CD4-positive, alpha-beta memory T cell (primary cell): ENCODE measurements around the gene PCDHGB6. TPM values are rescaled to one million over a fixed set of nuclear protein-coding genes. Genes with fewer than 3 reads are reported as not detected.
"Not testable (repeated sequence)": the region's sequence is repeated elsewhere in the genome, so short reads cannot be mapped to it uniquely, and the experiment has no call there.

Experiments used
- CTCF ChIA-PET: fragments of 350-600 bp; sonication (Branson Sonifier 250); formaldehyde crosslinking; loops from one replicate; lab custom pipeline; 2021; ENCODE audit warnings: inconsistent platforms; ENCODE audit not compliant: partially characterized antibody; lab: Charles Lee
- POLR2A ChIA-PET: fragments of 350-600 bp; sonication (Branson Sonifier 250); formaldehyde crosslinking; loops from one replicate; lab custom pipeline; 2021; ENCODE audit not compliant: partially characterized antibody; lab: Charles Lee
- DNase-seq, 5 donors: peaks; one replicate each; pipeline versions ENCODE4 v3.0.0 to v3.0.0-alpha.2; 2020 to 2022; ENCODE audit warnings: mixed read lengths in 1 of 5
- H3K27ac ChIP-seq: one replicate; pipeline ENCODE4 v1.7.0; 2013; ENCODE audit warnings: low read depth, low read length
- H3K27me3 ChIP-seq: 2 replicates; pipeline ENCODE4 v1.7.0; 2013; ENCODE audit warnings: mild to moderate bottlenecking, low read length, moderate library complexity; ENCODE audit not compliant: insufficient read depth
- H3K36me3 ChIP-seq: 2 replicates; pipeline ENCODE4 v1.7.0; 2013; ENCODE audit warnings: mild to moderate bottlenecking, low read length, moderate library complexity; ENCODE audit not compliant: insufficient read depth
- H3K4me1 ChIP-seq: 2 replicates; pipeline ENCODE4 v1.7.0; 2013; ENCODE audit warnings: mild to moderate bottlenecking, low read length, moderate library complexity; ENCODE audit not compliant: insufficient read depth
- H3K4me3 ChIP-seq, 2 donors: one replicate each; pipeline ENCODE4 v1.7.0; 2013; ENCODE audit warnings: low read length in 2 of 2, mild to moderate bottlenecking in 1 of 2
- H3K9me3 ChIP-seq, 2 donors: one replicate each; pipeline ENCODE4 v1.7.0; 2013; ENCODE audit warnings: low read length in 2 of 2, control low read depth in 1 of 2; ENCODE audit not compliant: control insufficient read depth in 1 of 2
- H3K27ac Mint-ChIP-seq, 7 donors: one replicate each; pipeline ENCODE4 v1.8.0; 2020 to 2021; ENCODE audit warnings: mixed read lengths in 7 of 7, mild to moderate bottlenecking in 6 of 7, inconsistent platforms in 3 of 7, moderate library complexity in 3 of 7
- H3K27me3 Mint-ChIP-seq, 2 donors: one replicate each; pipeline ENCODE4 v1.8.0; 2020 to 2021; ENCODE audit warnings: mixed read lengths in 2 of 2
- H3K36me3 Mint-ChIP-seq, 2 donors: one replicate each; pipeline ENCODE4 v1.8.0; 2020 to 2021; ENCODE audit warnings: mixed read lengths in 2 of 2, inconsistent platforms in 1 of 2, mild to moderate bottlenecking in 1 of 2
- H3K4me1 Mint-ChIP-seq, 4 donors: one replicate each; pipeline ENCODE4 v1.8.0; 2020 to 2021; ENCODE audit warnings: mixed read lengths in 4 of 4, mild to moderate bottlenecking in 1 of 4
- H3K4me3 Mint-ChIP-seq, 8 donors: one replicate each; pipeline ENCODE4 v1.8.0; 2020 to 2021; ENCODE audit warnings: mixed read lengths in 8 of 8, mild to moderate bottlenecking in 7 of 8, moderate library complexity in 6 of 8, inconsistent platforms in 3 of 8
- H3K9me3 Mint-ChIP-seq, 8 donors: one replicate each; pipeline ENCODE4 v1.8.0; 2020 to 2021; ENCODE audit warnings: mixed read lengths in 8 of 8, mild to moderate bottlenecking in 5 of 8, inconsistent platforms in 3 of 8, moderate library complexity in 1 of 8
- intact Hi-C: fragments of 100-400 bp; cut with micrococcal nuclease; formaldehyde crosslinking; loops from one replicate; pipeline ENCODE4 v1.15.1; 2023
- polyA plus RNA-seq, 2 donors: library from polyadenylated mRNA; unstranded; fragments of 300-500 nt; fragmentation: Illumina TruSeq; gene quantifications; one replicate each; pipeline ENCODE4 v1.2.3, GENCODE V29; 2021
- total RNA-seq, 2 experiments: library from RNA; stranded (reverse); gene quantifications; one replicate each; pipeline ENCODE4 v1.2.3, GENCODE V29; 2021

PCDHGB6 gene
- total and polyA plus RNA-seq, 4 experiments from 2014 or later = 0.11 to 0.26 (median 0.22) TPM; not detected in 1

DNA sequence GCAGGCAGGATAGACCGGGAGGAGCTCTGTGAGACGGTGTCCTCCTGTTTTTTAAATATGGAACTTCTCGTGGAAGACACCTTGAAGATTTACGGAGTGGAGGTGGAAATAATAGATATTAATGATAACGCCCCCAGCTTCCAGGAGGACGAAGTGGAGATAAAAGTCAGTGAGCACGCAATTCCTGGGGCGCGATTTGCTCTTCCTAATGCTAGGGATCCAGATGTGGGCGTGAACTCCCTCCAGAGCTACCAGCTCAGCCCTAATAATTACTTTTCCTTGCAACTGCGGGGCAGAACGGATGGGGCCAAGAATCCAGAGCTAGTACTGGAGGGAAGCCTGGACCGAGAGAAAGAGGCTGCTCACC lies 13.7 kb downstream of the PCDHGB6 start:
- CTCF ChIA-PET = interaction anchor here (0.7 to 2.3 kb wide), 8 partner anchors 9 to 136 kb away, joined by 3 to 18 read pairs (median 6); partner anchors contain the start of genes PCDHGA10, PCDHGA12 and TAF7
- Mint-ChIP-seq H3K27ac (peak overlapping the region in 4 of 7 donors; percentile 37 to 84 (median 78)), H3K27me3 (peaks cover 53 to 63% of the 10 kb centered on the region in 2 donors), H3K9me3 (peaks cover 4 to 70% (median 56%) of the 10 kb centered on the region in 8 donors), H3K4me3 (peak overlapping the region in 7 of 8 donors; percentile 46 to 83 (median 79)), H3K4me1 (peaks cover 0 to 11% (median 3%) of the 10 kb centered on the region in 4 donors), H3K36me3 (peaks cover 19 to 25% of the 10 kb centered on the region in 2 donors)
- Histone ChIP-seq H3K27ac (no peak overlapping the region), H3K4me1 (peaks cover 8% of the 10 kb centered on the region), H3K9me3 (peaks cover 0 to 4% of the 10 kb centered on the region in 2 donors), H3K36me3 (no peaks in the 10 kb centered on the region), H3K4me3 (peak overlapping the region in 1 of 2 donors; percentile 33), H3K27me3 (peaks cover 36% of the 10 kb centered on the region)
- intact Hi-C loops = no loop called here
- DNase-seq = no peak
- POLR2A ChIA-PET = interaction anchor here (1.3 kb wide), 1 partner anchor 143 kb away, joined by 4 read pairs; no protein-coding TSS in a partner anchor

DNA sequence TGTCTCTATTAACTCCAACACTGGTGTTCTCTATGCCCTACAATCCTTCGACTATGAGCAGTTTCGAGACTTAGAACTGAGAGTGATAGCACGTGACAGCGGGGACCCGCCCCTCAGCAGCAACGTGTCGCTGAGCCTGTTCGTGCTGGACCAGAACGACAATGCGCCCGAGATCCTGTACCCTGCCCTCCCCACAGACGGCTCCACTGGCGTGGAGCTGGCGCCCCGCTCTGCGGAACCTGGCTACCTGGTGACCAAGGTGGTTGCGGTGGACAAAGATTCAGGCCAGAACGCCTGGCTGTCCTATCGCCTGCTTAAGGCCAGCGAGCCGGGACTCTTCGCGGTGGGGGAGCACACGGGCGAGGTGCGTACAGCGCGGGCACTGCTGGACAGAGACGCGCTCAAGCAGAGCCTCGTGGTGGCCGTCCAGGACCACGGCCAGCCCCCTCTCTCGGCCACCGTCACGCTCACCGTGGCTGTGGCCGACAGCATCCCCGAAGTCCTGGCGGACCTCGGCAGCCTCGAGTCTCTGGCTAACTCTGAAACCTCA lies 15.0 kb downstream of the PCDHGB6 start:
- Mint-ChIP-seq H3K27me3 (peaks cover 57 to 64% of the 10 kb centered on the region in 2 donors), H3K9me3 (peaks cover 4 to 77% (median 60%) of the 10 kb centered on the region in 8 donors), H3K36me3 (peaks cover 23 to 26% of the 10 kb centered on the region in 2 donors), H3K4me3 (peak overlapping the region in 3 of 8 donors; percentile 13 to 78 (median 37)), H3K4me1 (peaks cover 0 to 11% (median 2%) of the 10 kb centered on the region in 4 donors), H3K27ac (peak overlapping the region in 1 of 7 donors; percentile 84)
- H3K36me3 ChIP-seq = no peaks in the 10 kb centered on the region
- H3K27ac ChIP-seq = no peak overlapping the region
- intact Hi-C loops = no loop called here
- ChIA-PET CTCF (no interaction called here), POLR2A (no interaction called here)
- H3K27me3 ChIP-seq = peaks cover 36% of the 10 kb centered on the region
- no peak for DNase-seq
- H3K4me3 ChIP-seq = no peak overlapping the region
- H3K9me3 ChIP-seq = peaks cover 0 to 4% of the 10 kb centered on the region in 2 donors
- peaks cover 8% of the 10 kb centered on the region for H3K4me1 ChIP-seq

DNA sequence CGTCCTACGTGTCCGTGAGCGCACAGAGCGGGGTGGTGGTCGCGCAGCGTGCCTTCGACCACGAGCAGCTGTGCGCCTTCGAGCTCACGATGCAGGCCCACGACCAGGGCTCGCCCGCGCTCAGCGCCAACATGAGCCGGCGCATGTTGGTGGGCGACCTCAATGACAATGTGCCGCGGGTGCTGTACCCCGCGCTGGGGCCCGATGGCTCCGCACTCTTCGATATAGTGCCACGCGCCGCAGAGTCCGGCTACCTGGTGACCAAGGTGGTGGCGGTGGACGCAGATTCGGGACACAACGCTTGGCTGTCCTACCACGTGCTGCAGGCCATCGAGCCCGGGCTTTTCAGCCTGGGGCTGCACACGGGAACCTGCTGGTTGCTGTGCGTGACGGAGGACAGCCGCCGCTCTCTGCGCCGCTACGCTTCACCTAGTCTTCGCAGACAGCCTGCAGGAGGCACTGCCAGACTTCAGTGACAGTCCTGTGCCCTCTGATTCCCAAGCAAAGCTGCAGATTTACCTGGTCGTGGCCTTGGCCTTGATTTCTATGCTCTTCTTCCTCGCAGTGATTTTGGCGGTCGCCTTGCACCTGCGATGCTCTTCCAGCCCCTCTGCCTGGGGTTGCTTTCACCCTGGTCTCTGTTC lies 20.1 kb downstream of the PCDHGB6 start:
- Mint-ChIP-seq H3K9me3 (peaks cover 0 to 73% (median 50%) of the 10 kb centered on the region in 8 donors), H3K4me1 (peaks cover 5 to 17% (median 6%) of the 10 kb centered on the region in 4 donors), H3K36me3 (peaks cover 13 to 22% of the 10 kb centered on the region in 2 donors), H3K27me3 (peaks cover 45 to 51% of the 10 kb centered on the region in 2 donors), H3K4me3 (no peak overlapping the region), H3K27ac (peak overlapping the region in 1 of 7 donors; percentile 78)
- H3K4me3 ChIP-seq = no peak overlapping the region
- no peak for DNase-seq
- H3K27me3 ChIP-seq = peaks cover 10% of the 10 kb centered on the region
- H3K36me3 ChIP-seq = no peaks in the 10 kb centered on the region
- peaks cover 0 to 5% of the 10 kb centered on the region in 2 donors for H3K9me3 ChIP-seq
- ChIA-PET POLR2A (no interaction called here), CTCF (no interaction called here)
- no peaks in the 10 kb centered on the region for H3K4me1 ChIP-seq
- H3K27ac ChIP-seq = no peak overlapping the region
- intact Hi-C loops = no loop called here

DNA sequence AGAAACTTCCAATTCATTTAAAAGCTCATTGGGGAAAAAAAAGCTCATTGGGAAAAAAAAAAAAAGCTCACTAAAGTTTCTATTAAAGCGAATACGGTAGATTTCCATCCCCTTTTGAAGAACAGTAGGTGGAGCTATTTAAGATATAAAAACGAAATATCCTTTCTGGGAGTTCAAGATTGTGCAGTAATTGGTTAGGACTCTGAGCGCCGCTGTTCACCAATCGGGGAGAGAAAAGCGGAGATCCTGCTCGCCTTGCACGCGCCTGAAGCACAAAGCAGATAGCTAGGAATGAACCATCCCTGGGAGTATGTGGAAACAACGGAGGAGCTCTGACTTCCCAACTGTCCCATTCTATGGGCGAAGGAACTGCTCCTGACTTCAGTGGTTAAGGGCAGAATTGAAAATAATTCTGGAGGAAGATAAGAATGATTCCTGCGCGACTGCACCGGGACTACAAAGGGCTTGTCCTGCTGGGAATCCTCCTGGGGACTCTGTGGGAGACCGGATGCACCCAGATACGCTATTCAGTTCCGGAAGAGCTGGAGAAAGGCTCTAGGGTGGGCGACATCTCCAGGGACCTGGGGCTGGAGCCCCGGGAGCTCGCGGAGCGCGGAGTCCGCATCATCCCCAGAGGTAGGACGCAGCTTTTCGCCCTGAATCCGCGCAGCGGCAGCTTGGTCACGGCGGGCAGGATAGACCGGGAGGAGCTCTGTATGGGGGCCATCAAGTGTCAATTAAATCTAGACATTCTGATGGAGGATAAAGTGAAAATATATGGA lies 22.7 kb downstream of the PCDHGB6 start, which contains the start of gene PCDHGA12:
TSS of gene PCDHGA12 (plus strand) at position 176 of the 782 bp plus-strand sequence. CDS start at position 429, 253 bp downstream.
- peaks cover 14% of the 10 kb centered on the region for H3K27me3 ChIP-seq
- H3K9me3 ChIP-seq = peaks cover 0 to 5% of the 10 kb centered on the region in 2 donors
- H3K27ac ChIP-seq = no peak within 1 kb of the TSS
- DNase-seq = no peak
- intact Hi-C loops = no loop called here
- no peaks in the 10 kb centered on the region for H3K4me1 ChIP-seq
- CTCF ChIA-PET = interaction anchor here (1.0 to 2.6 kb wide), 9 partner anchors 9 to 133 kb away, joined by 3 to 18 read pairs (median 4); partner anchors contain the start of genes PCDHGA10, PCDHGA11 and PCDHGB7
- peak within 1 kb of the TSS; percentile 40 to 86 (median 58) for H3K4me3 Mint-ChIP-seq
- peaks cover 43 to 50% of the 10 kb centered on the region in 2 donors for H3K27me3 Mint-ChIP-seq
- POLR2A ChIA-PET = no interaction called here
- H3K36me3 ChIP-seq = no peaks in the 10 kb centered on the region
- peaks cover 0 to 75% (median 53%) of the 10 kb centered on the region in 8 donors for H3K9me3 Mint-ChIP-seq
- peaks cover 14 to 22% of the 10 kb centered on the region in 2 donors for H3K36me3 Mint-ChIP-seq
- H3K27ac Mint-ChIP-seq = peak within 1 kb of the TSS in 5 of 7 donors; percentile 41 to 81 (median 45)
- H3K4me3 ChIP-seq = no peak within 1 kb of the TSS
- H3K4me1 Mint-ChIP-seq = peaks cover 5 to 17% (median 6%) of the 10 kb centered on the region in 4 donors

DNA sequence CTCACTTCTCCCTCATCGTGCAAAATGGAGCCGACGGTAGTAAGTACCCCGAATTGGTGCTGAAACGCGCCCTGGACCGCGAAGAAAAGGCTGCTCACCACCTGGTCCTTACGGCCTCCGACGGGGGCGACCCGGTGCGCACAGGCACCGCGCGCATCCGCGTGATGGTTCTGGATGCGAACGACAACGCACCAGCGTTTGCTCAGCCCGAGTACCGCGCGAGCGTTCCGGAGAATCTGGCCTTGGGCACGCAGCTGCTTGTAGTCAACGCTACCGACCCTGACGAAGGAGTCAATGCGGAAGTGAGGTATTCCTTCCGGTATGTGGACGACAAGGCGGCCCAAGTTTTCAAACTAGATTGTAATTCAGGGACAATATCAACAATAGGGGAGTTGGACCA lies 23.5 kb downstream of the PCDHGB6 start:
- peaks cover 0 to 5% of the 10 kb centered on the region in 2 donors for H3K9me3 ChIP-seq
- peaks cover 14 to 22% of the 10 kb centered on the region in 2 donors for H3K36me3 Mint-ChIP-seq
- peak overlapping the region in 5 of 8 donors; percentile 33 to 67 (median 57) for H3K4me3 Mint-ChIP-seq
- H3K4me1 ChIP-seq = no peaks in the 10 kb centered on the region
- peaks cover 5 to 17% (median 6%) of the 10 kb centered on the region in 4 donors for H3K4me1 Mint-ChIP-seq
- H3K27ac Mint-ChIP-seq = peak overlapping the region in 1 of 7 donors; percentile 41
- H3K4me3 ChIP-seq = no peak overlapping the region
- H3K27ac ChIP-seq = no peak overlapping the region
- peaks cover 14% of the 10 kb centered on the region for H3K27me3 ChIP-seq
- ChIA-PET CTCF (interaction anchor here (1.1 to 2.6 kb wide), 5 partner anchors 10 to 93 kb away, joined by 3 to 18 read pairs (median 9); partner anchors contain the start of genes PCDHGA10, PCDHGA11 and PCDHGB7), POLR2A (no interaction called here)
- H3K9me3 Mint-ChIP-seq = peaks cover 0 to 69% (median 51%) of the 10 kb centered on the region in 8 donors
- peaks cover 39 to 46% of the 10 kb centered on the region in 2 donors for H3K27me3 Mint-ChIP-seq
- intact Hi-C loops = no loop called here
- no peaks in the 10 kb centered on the region for H3K36me3 ChIP-seq
- DNase-seq = no peak

DNA sequence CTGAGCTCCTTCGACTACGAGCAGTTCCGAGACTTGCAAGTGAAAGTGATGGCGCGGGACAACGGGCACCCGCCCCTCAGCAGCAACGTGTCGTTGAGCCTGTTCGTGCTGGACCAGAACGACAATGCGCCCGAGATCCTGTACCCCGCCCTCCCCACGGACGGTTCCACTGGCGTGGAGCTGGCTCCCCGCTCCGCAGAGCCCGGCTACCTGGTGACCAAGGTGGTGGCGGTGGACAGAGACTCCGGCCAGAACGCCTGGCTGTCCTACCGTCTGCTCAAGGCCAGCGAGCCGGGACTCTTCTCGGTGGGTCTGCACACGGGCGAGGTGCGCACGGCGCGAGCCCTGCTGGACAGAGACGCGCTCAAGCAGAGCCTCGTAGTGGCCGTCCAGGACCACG lies 24.5 kb downstream of the PCDHGB6 start:
- Mint-ChIP-seq H3K27ac (peak overlapping the region in 1 of 7 donors; percentile 15), H3K4me3 (peak overlapping the region in 1 of 8 donors; percentile 62)

More for the DNA sequence above, 24.5 kb downstream of the PCDHGB6 start:
- DNase-seq, CTCF ChIA-PET, H3K27ac ChIP-seq, intact Hi-C loops, H3K9me3 ChIP-seq, POLR2A ChIA-PET, H3K4me3 ChIP-seq, H3K36me3 ChIP-seq, H3K4me1 ChIP-seq: not testable (repeated sequence)
- peaks cover 5 to 17% (median 6%) of the 10 kb centered on the region in 4 donors for H3K4me1 Mint-ChIP-seq
- peaks cover 0 to 63% (median 44%) of the 10 kb centered on the region in 8 donors for H3K9me3 Mint-ChIP-seq
- H3K27me3 Mint-ChIP-seq = peaks cover 33 to 42% of the 10 kb centered on the region in 2 donors
- H3K36me3 Mint-ChIP-seq = peaks cover 11 to 17% of the 10 kb centered on the region in 2 donors
- peaks cover 14% of the 10 kb centered on the region for H3K27me3 ChIP-seq
